ENCODE data around the gene KRTAP10-8.

GRCh38 chr21:44632067-44632466 lies 20.2 kb downstream of the KRTAP10-8 start:
- TF ChIP-seq NFE2L1 (CRISPR knock-in tag; IDR thresholded peaks at IDR 0.05) = no peak
- no peak for TF ChIP-seq CTCF (IDR thresholded peaks at IDR 0.05)
- TF ChIP-seq MYBL2 (CRISPR knock-in tag; IDR thresholded peaks at IDR 0.05) = no peak
- TF ChIP-seq, protein P1, sequence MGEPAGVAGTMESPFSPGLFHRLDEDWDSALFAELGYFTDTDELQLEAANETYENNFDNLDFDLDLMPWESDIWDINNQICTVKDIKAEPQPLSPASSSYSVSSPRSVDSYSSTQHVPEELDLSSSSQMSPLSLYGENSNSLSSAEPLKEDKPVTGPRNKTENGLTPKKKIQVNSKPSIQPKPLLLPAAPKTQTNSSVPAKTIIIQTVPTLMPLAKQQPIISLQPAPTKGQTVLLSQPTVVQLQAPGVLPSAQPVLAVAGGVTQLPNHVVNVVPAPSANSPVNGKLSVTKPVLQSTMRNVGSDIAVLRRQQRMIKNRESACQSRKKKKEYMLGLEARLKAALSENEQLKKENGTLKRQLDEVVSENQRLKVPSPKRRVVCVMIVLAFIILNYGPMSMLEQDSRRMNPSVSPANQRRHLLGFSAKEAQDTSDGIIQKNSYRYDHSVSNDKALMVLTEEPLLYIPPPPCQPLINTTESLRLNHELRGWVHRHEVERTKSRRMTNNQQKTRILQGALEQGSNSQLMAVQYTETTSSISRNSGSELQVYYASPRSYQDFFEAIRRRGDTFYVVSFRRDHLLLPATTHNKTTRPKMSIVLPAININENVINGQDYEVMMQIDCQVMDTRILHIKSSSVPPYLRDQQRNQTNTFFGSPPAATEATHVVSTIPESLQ (CRISPR knock-in tag; IDR thresholded peaks at IDR 0.05) = no peak
- TF ChIP-seq IRF1 (CRISPR knock-in tag; IDR thresholded peaks at IDR 0.05) = no peak
- TF ChIP-seq TP53 (CRISPR knock-in tag; IDR thresholded peaks at IDR 0.05) = no peak
- no peak for TF ChIP-seq CBFB (CRISPR knock-in tag; IDR thresholded peaks at IDR 0.05; ENCODE audit: low read depth)
- no peak for TF ChIP-seq NR2C2 (CRISPR knock-in tag; IDR thresholded peaks at IDR 0.05)
- TF ChIP-seq, protein P2, sequence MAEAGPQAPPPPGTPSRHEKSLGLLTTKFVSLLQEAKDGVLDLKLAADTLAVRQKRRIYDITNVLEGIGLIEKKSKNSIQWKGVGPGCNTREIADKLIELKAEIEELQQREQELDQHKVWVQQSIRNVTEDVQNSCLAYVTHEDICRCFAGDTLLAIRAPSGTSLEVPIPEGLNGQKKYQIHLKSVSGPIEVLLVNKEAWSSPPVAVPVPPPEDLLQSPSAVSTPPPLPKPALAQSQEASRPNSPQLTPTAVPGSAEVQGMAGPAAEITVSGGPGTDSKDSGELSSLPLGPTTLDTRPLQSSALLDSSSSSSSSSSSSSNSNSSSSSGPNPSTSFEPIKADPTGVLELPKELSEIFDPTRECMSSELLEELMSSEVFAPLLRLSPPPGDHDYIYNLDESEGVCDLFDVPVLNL (CRISPR knock-in tag; IDR thresholded peaks at IDR 0.05; ENCODE audit: borderline replicate concordance, low read depth) = no peak
- TF ChIP-seq CREM (CRISPR knock-in tag; IDR thresholded peaks at IDR 0.05) = no peak
- no peak for TF ChIP-seq SOX15 (CRISPR knock-in tag; IDR thresholded peaks at IDR 0.05)
- no peak for TF ChIP-seq PRRX2 (CRISPR knock-in tag; IDR thresholded peaks at IDR 0.05)
- no peak for TF ChIP-seq RORB (CRISPR knock-in tag; IDR thresholded peaks at IDR 0.05)
- no peak for TF ChIP-seq HMGXB4 (CRISPR knock-in tag; IDR thresholded peaks at IDR 0.05)
